Stimulated activated naive CD8-positive, alpha-beta T cell treated with anti-CD3 and anti-CD28 coated beads, Interleukin-15, amount 100 ng/mL, for 72 hours (primary cell): ENCODE results near the gene IL17RC.

Experiments
- ATAC-seq: fragments of 150-1000 bp; cut with Tn5 transposase; 2 replicates; pipeline ENCODE4 v1.10.0; 2021; ENCODE audit warnings: mild to moderate bottlenecking, moderate library complexity
- DNase-seq, 2 donors: peaks; one replicate each; pipeline ENCODE4 v3.0.0; 2021 to 2022
- H3K27ac Mint-ChIP-seq, 2 donors: one replicate each; pipeline ENCODE4 v1.8.0; 2022; ENCODE audit warnings: mild to moderate bottlenecking in 2 of 2, mixed read lengths in 2 of 2, moderate library complexity in 2 of 2
- H3K27me3 Mint-ChIP-seq: one replicate; pipeline ENCODE4 v1.8.0; 2022; ENCODE audit warnings: mixed read lengths
- H3K4me1 Mint-ChIP-seq: one replicate; pipeline ENCODE4 v1.8.0; 2022; ENCODE audit warnings: mild to moderate bottlenecking, mixed read lengths
- H3K4me3 Mint-ChIP-seq, 2 donors: one replicate each; pipeline ENCODE4 v1.8.0; 2022; ENCODE audit warnings: mild to moderate bottlenecking in 2 of 2, mixed read lengths in 2 of 2, moderate library complexity in 1 of 2
- H3K9me3 Mint-ChIP-seq, 2 donors: one replicate each; pipeline ENCODE4 v1.8.0; 2022; ENCODE audit warnings: mixed read lengths in 2 of 2

The IL17RC gene

DNA sequence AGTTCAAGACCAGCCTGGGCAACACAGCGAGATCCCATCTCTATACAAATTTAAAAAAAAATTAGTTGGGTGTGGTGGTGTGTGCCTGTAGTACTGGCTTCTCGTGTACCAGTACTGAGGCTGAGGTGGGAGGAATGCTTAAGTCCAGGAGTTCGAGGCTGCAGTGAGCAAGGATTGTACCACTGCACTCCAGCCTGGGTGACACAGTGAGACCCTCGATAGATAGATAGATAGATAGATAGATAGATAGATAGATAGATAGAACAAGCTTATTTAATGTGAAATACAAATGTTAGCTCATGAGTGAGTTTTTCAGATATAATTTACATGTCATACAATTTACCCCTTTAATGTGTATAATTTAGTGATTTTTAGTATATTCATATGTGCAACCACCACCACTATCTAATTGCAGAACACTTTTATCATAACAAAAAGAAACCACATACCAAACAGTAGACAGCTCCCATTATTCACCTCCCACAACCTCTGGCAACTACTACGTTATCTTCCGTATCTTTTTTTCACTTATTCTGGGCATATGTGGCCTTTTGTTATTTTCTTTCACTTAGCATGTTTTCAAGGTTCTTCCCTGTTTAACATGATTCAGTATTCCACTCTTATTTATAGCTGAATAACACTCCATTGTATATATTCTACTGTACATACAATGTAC is 48.4 kb downstream of the IL17RC start:
- Mint-ChIP-seq H3K9me3 (no peaks in the 10 kb centered on the region), H3K4me3 (no peak overlapping the region), H3K27ac (peak overlapping the region in 1 of 2 donors; percentile 63), H3K27me3 (no peaks in the 10 kb centered on the region), H3K4me1 (no peaks in the 10 kb centered on the region)
- DNase-seq (no peak), ATAC-seq (no peak)

DNA sequence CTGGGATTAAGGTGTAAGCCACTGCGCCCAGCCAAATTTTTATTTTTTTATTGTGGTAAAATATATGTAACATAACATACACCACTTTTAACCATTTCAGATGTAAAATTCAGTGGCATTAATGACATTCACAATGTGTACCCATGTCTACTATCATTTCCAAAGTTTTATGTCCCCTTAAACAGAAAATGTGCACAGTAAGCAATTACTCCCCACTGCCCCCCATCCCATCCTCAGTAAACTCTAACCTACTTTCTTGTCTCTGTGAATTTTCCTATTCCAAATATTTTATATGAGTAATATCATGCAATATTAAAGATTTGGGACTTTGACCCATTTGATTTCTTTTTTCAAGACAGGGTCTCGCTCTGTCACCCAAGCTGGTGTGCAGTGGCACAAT is 49.9 kb downstream of the IL17RC start:
- no peaks in the 10 kb centered on the region for H3K4me1 Mint-ChIP-seq
- no peak overlapping the region for H3K4me3 Mint-ChIP-seq
- no peaks in the 10 kb centered on the region for H3K27me3 Mint-ChIP-seq
- no peak overlapping the region for H3K27ac Mint-ChIP-seq
- no peaks in the 10 kb centered on the region for H3K9me3 Mint-ChIP-seq
- DNase-seq (no peak), ATAC-seq (no peak)

DNA sequence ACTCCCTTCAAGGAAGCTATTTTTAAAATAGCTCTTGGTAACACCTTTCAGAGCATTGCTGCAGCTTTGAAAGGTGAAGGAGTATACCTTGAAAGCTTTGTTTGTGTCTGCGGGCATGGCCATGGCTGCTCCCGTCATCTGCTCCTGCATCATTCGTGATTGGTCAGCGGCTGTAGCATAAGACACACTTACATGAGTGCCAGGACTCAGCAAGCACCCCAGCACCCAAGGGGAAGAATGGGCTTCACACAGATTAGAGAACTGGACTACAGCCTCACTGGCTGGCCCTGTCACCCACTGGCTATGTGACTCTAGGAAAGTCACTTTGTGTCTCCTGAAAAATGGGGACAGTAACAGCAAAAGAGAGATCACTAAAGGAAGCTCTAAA is 52.7 kb downstream of the IL17RC start:
- DNase-seq, result no peak
- Mint-ChIP-seq H3K9me3 (no peaks in the 10 kb centered on the region), H3K27ac (no peak overlapping the region), H3K4me3 (no peak overlapping the region), H3K4me1 (no peaks in the 10 kb centered on the region), H3K27me3 (no peaks in the 10 kb centered on the region)
- ATAC-seq, result no peak

DNA sequence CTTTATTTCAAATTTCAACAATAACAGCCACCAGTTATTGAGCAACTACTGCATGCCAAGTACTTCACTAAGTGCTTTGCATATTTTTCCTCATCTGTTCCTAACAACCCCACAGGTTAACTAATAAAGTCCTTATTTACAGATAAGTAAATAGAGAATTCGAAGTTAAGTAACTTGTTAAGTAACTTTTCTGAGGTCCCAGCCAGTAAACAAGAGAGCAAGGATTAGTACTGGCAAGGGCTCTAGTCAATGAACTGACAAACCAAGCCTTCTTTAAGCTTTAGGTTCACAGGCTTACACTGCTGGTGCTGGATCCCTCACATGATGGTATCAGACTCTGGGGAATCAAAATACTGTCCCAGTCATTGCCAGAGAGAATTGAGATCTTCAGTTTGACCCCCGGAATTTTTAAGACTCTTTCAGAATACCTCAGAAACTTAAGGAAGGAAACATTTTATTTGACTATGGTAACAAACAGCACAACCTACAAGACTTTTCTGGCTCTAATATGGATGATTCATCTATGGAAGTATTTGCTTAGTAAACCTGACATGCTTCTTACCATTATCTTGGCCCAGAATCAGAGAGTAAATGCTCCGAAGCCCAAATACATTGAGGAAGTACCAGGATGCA is 53.2 kb downstream of the IL17RC start:
- no peak overlapping the region for H3K27ac Mint-ChIP-seq
- H3K27me3 Mint-ChIP-seq, result no peaks in the 10 kb centered on the region

DNA sequence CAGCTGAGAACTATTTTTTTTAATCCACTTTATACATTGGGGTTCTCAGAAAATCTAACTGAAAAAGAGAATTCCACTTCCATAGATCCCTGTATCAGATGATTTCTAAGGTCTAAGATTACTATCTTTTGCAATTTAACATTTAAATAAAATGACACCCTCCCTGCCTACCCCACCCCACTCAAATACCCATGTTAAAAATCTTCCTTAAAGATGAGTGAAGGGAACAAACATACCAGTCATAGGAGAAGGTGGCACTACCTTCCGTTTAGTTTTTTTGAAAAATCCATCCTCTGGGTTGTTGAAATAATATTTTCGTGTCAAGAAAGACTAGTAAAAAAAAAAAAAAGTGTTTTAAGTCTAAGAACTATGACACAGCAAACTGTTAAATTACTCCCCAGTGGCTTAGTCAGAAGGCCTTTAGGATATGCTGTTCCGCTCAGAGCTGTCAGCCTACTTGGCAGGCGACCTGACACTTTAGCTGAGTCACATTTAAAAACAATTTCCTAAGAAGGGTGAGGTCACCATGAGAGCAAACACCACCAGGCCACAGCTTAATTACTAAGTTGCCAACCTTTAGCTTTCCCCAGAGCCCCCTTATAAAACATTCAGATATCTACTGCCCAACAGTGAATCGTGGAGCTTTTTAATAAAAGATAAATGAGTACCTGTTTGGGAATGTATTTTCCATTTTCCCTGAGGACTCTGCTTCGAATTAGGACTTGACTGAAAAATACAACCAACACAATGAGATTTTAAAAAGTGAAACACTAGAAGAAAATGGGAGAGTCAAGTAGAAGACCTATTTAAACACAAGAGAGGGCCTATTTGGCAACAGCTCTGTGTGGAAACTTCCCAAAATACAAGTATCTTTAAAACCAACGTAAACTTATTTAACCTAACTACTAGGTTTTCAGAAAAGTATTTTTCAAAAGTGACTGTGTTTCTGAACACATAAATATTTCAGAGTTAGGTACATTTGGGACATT is 60.1 kb downstream of the IL17RC start:
- Mint-ChIP-seq H3K9me3 (no peaks in the 10 kb centered on the region), H3K27ac (peak overlapping the region in 1 of 2 donors; percentile 16), H3K27me3 (no peaks in the 10 kb centered on the region), H3K4me3 (no peak overlapping the region), H3K4me1 (peaks cover 6% of the 10 kb centered on the region)
- ATAC-seq (peak; percentile 53), DNase-seq (no peak)

More for the DNA sequence above, 53.2 kb downstream of the IL17RC start:
- no peaks in the 10 kb centered on the region for H3K9me3 Mint-ChIP-seq
- H3K4me1 Mint-ChIP-seq, result no peaks in the 10 kb centered on the region
- ATAC-seq (no peak), DNase-seq (no peak)
- no peak overlapping the region for H3K4me3 Mint-ChIP-seq

DNA sequence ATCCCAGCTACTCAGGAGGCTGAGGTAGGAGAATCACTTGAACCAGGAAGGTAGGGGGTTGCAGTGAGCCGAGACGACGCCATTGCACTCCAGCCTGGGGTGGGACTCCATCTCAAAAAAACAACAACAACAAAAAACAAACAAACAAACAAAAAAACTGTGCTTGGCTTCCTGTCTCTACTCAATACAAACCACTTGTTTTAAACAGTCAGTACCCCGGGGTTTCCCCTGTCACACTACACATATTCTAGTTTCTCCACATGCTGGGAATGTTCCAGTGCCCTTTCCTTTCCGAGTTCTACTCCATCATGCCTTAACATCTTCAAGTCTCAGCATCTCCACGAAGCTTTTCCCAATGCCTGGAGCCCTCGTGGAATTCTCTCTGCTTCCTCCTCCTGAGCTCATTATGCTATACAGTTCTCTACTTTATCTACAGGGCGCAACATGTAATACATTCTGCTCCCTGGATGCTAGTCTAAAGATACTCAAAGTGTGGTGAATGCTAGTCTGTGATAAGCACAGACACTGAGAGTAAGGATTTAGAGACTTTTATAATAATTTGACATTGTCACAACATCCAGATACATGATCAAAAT is 61.9 kb downstream of the IL17RC start:
- Mint-ChIP-seq H3K4me1 (peaks cover 14% of the 10 kb centered on the region), H3K9me3 (no peaks in the 10 kb centered on the region), H3K27ac (peak overlapping the region; percentile 44 to 94), H3K4me3 (no peak overlapping the region), H3K27me3 (no peaks in the 10 kb centered on the region)
- ATAC-seq (no peak), DNase-seq (no peak)

DNA sequence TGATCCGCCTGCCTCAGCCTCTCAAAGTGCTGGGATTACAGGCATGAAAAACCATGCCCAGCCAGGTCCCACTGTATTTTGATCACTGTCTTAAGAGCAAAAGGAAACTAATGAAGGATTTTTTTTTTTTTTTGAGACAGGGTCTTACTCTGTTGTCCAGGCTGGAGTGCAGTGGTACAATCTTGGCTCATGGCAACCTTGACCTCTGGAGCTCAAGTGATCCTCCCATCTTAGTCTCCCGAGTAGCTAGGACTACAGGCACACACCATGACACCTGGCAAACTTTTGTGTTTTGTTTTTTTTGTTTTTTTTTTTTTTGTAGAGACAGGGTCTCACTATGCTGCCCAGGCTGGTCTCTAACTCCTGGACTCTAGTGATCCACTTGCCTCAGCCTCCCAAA is 63.4 kb downstream of the IL17RC start:
- Mint-ChIP-seq H3K4me1 (peaks cover 14% of the 10 kb centered on the region), H3K27ac (no peak overlapping the region), H3K4me3 (no peak overlapping the region), H3K9me3 (no peaks in the 10 kb centered on the region), H3K27me3 (no peaks in the 10 kb centered on the region)
- no peak for ATAC-seq
- DNase-seq, result no peak
